CD14-positive monocyte (primary cell): ENCODE results near the gene RNU6-9. TPM values are rescaled to one million over a fixed set of nuclear protein-coding genes. Genes with fewer than 3 reads are reported as not detected.
A peak's percentile ranks its signal among the peaks of the same experiment; 100 is the strongest.

Experiments
- DNase-seq, 3 donors: peaks; one replicate each; pipeline ENCODE4 v3.0.0-alpha.2; 2011 to 2022
- H2AFZ ChIP-seq: 2 replicates; pipeline ENCODE4 v1.6.0; 2012; ENCODE audit warnings: mild to moderate bottlenecking, low read depth, low read length, inconsistent platforms; ENCODE audit not compliant: insufficient read depth, poor library complexity, severe bottlenecking
- H3K27ac ChIP-seq, 2 donors: 1 replicate in 1 of 2; 2 replicates in 1 of 2; pipeline ENCODE4 v1.5.1; 2012 to 2013; ENCODE audit warnings: low read length in 2 of 2, control low read depth in 1 of 2, inconsistent platforms in 1 of 2, low read depth in 1 of 2, mild to moderate bottlenecking in 1 of 2
- H3K27me3 ChIP-seq, 2 donors: one replicate each; pipeline versions ENCODE4 v1.6.0 to v1.6.1; 2011 to 2013; ENCODE audit warnings: low read length in 2 of 2; ENCODE audit not compliant: control insufficient read depth in 2 of 2, insufficient read depth in 2 of 2
- H3K36me3 ChIP-seq, 2 donors: replicated peaks in 1 of 2; 1 replicate in 1 of 2; 2 replicates in 1 of 2; pipeline versions ENCODE4 v1.5.1 to v1.6.1; 2012 to 2013; ENCODE audit warnings: low read length in 2 of 2, control low read depth in 1 of 2, inconsistent platforms in 1 of 2, mild to moderate bottlenecking in 1 of 2; ENCODE audit not compliant: insufficient read depth in 2 of 2, control insufficient read depth in 1 of 2
- H3K4me1 ChIP-seq, 2 donors: 1 replicate in 1 of 2; 2 replicates in 1 of 2; pipeline versions ENCODE4 v1.5.1 to v1.6.1; 2012 to 2013; ENCODE audit warnings: low read length in 2 of 2, control low read depth in 1 of 2, inconsistent platforms in 1 of 2, mild to moderate bottlenecking in 1 of 2, moderate library complexity in 1 of 2; ENCODE audit not compliant: insufficient read depth in 2 of 2, control insufficient read depth in 1 of 2
- H3K4me2 ChIP-seq: replicated peaks from 2 replicates; pipeline ENCODE3; 2012; ENCODE audit warnings: low read length, moderate library complexity, mild to moderate bottlenecking; ENCODE audit not compliant: poor library complexity, severe bottlenecking; ENCODE audit errors: extremely low read depth
- H3K4me3 ChIP-seq, 3 experiments: fragments of 200-600 bp in 1 of 3; sonication (generic) in 1 of 3; replicated peaks in 1 of 3; 1 replicate in 2 of 3; 2 replicates in 1 of 3; pipeline ENCODE4 v1.5.1; 2011 to 2013; ENCODE audit warnings: low read length in 3 of 3, mild to moderate bottlenecking in 3 of 3, control low read depth in 2 of 3, low read depth in 2 of 3, inconsistent platforms in 1 of 3, moderate library complexity in 1 of 3
- H3K79me2 ChIP-seq: 2 replicates; pipeline ENCODE4 v1.6.0; 2012; ENCODE audit warnings: mild to moderate bottlenecking, control low read depth, inconsistent platforms, low read length, moderate library complexity; ENCODE audit not compliant: insufficient read depth
- H3K9ac ChIP-seq: 2 replicates; pipeline ENCODE4 v1.6.0; 2017; ENCODE audit warnings: low read length, mild to moderate bottlenecking; ENCODE audit not compliant: insufficient read depth, poor library complexity, severe bottlenecking
- H3K9me3 ChIP-seq, 2 donors: replicated peaks in 1 of 2; 1 replicate in 1 of 2; 2 replicates in 1 of 2; pipeline versions ENCODE4 v1.5.1 to v1.6.1; 2012 to 2013; ENCODE audit warnings: low read length in 2 of 2, control low read depth in 1 of 2; ENCODE audit not compliant: control insufficient read depth in 1 of 2, insufficient read depth in 1 of 2
- H4K20me1 ChIP-seq: 2 replicates; pipeline ENCODE4 v1.6.0; 2012; ENCODE audit warnings: mild to moderate bottlenecking, low read length, control low read depth, moderate library complexity; ENCODE audit not compliant: insufficient read depth
- H3K27ac Mint-ChIP-seq, 7 donors: one replicate each; pipeline ENCODE4 v1.8.0; 2020; ENCODE audit warnings: mild to moderate bottlenecking in 7 of 7, mixed read lengths in 7 of 7, moderate library complexity in 6 of 7, inconsistent platforms in 2 of 7
- H3K27me3 Mint-ChIP-seq, 3 donors: one replicate each; pipeline ENCODE4 v1.8.0; 2021 to 2022; ENCODE audit warnings: low read depth in 3 of 3, mild to moderate bottlenecking in 3 of 3, mixed read lengths in 3 of 3, moderate library complexity in 3 of 3, inconsistent platforms in 1 of 3
- H3K36me3 Mint-ChIP-seq, 2 donors: one replicate each; pipeline ENCODE4 v1.8.0; 2020; ENCODE audit warnings: mixed read lengths in 2 of 2, inconsistent platforms in 1 of 2, mild to moderate bottlenecking in 1 of 2
- H3K4me1 Mint-ChIP-seq: one replicate; pipeline ENCODE4 v1.8.0; 2020; ENCODE audit warnings: mild to moderate bottlenecking, mixed read lengths
- H3K4me3 Mint-ChIP-seq, 2 donors: one replicate each; pipeline ENCODE4 v1.8.0; 2020; ENCODE audit warnings: mild to moderate bottlenecking in 2 of 2, mixed read lengths in 2 of 2, moderate library complexity in 1 of 2
- H3K9me3 Mint-ChIP-seq, 7 donors: one replicate each; pipeline ENCODE4 v1.8.0; 2020 to 2022; ENCODE audit warnings: mixed read lengths in 7 of 7, mild to moderate bottlenecking in 6 of 7, moderate library complexity in 6 of 7, inconsistent platforms in 2 of 7
- CTCF ChIP-seq: fragments of 200-600 bp; IDR thresholded peaks from one replicate; pipeline ENCODE4 v1.8.0; 2022; ENCODE audit warnings: antibody characterized with exemption, mild to moderate bottlenecking
- WGBS: methylation state at CpG from one replicate; pipeline ENCODE4 v1.1.5; 2013; ENCODE audit warnings: missing lambda C conversion rate; ENCODE audit not compliant: insufficient coverage; 5-methylcytosine and 5-hydroxymethylcytosine counted together
- intact Hi-C, 2 donors: fragments of 100-400 bp; cut with micrococcal nuclease; formaldehyde crosslinking; loops; one replicate each; pipeline versions ENCODE4 v1.15.0 to v1.15.1; 2023
- polyA plus RNA-seq, 3 donors: library from polyadenylated mRNA; depleted of rRNA in 1 of 3; unstranded in 2 of 3; stranded (reverse) in 1 of 3; fragments of 300-500 nt in 2 of 3; fragments of >200 nt in 1 of 3; fragmentation: Illumina TruSeq in 2 of 3; gene quantifications; 1 replicate in 2 of 3; 2 replicates in 1 of 3; pipeline ENCODE4 v1.2.3, GENCODE V29; 2012 to 2021

The RNU6-9 gene
- polyA plus RNA-seq, 3 donors = not detected

- H3K9ac ChIP-seq = no peak overlapping the region
- no peak for TF ChIP-seq CTCF
- no peak overlapping the region for H2AFZ ChIP-seq
- WGBS = 5% methylated on average over 4 of the region's 11 CpGs
- H3K9me3 ChIP-seq = no peaks in the 10 kb centered on the region
- H3K4me2 ChIP-seq = peak overlapping the region; percentile 88
- Mint-ChIP-seq H3K9me3 (peaks cover 0 to 9% (median 3%) of the 10 kb centered on the region in 7 donors), H3K27ac (peak overlapping the region in 1 of 7 donors; percentile 58), H3K27me3 (peaks cover 48 to 66% (median 54%) of the 10 kb centered on the region in 3 donors), H3K4me1 (peaks cover 67% of the 10 kb centered on the region), H3K4me3 (peak overlapping the region; percentile 56 to 80), H3K36me3 (peaks cover 0 to 5% of the 10 kb centered on the region in 2 donors)
- no peak overlapping the region for H3K27ac ChIP-seq
- H4K20me1 ChIP-seq = peaks cover 5% of the 10 kb centered on the region
- peaks cover 41% of the 10 kb centered on the region for H3K79me2 ChIP-seq
- H3K4me3 ChIP-seq = peak overlapping the region in 1 of 3 experiments; percentile 30
- H3K36me3 ChIP-seq = no peaks in the 10 kb centered on the region
- H3K4me1 ChIP-seq = peaks cover 48 to 68% of the 10 kb centered on the region in 2 donors
- intact Hi-C loops = no loop called here
- no peak for DNase-seq
- H3K27me3 ChIP-seq = peaks cover 0 to 31% of the 10 kb centered on the region in 2 donors
These were observed 48.7 kb upstream of the RNU6-9 start for GRCh38 chr19:844546-844971.

GRCh38 chr19:845707-846521 lies 47.4 kb upstream of the RNU6-9 start:
- no peak for DNase-seq
- Mint-ChIP-seq H3K9me3 (peaks cover 0 to 9% (median 3%) of the 10 kb centered on the region in 7 donors), H3K4me1 (peaks cover 68% of the 10 kb centered on the region), H3K27ac (no peak overlapping the region), H3K27me3 (peaks cover 51 to 64% (median 52%) of the 10 kb centered on the region in 3 donors), H3K4me3 (peak overlapping the region in 1 of 2 donors; percentile 67), H3K36me3 (peaks cover 0 to 5% of the 10 kb centered on the region in 2 donors)
- Histone ChIP-seq H4K20me1 (peaks cover 3% of the 10 kb centered on the region), H3K9ac (no peak overlapping the region), H3K79me2 (peaks cover 34% of the 10 kb centered on the region), H3K4me1 (peaks cover 43 to 63% of the 10 kb centered on the region in 2 donors), H3K27me3 (peaks cover 0 to 34% of the 10 kb centered on the region in 2 donors), H3K36me3 (no peaks in the 10 kb centered on the region), H2AFZ (no peak overlapping the region), H3K4me3 (no peak overlapping the region), H3K27ac (no peak overlapping the region), H3K4me2 (no peak overlapping the region), H3K9me3 (no peaks in the 10 kb centered on the region)
- WGBS = 59% methylated on average over 36 of the region's 37 CpGs
- intact Hi-C loops = no loop called here
- TF ChIP-seq CTCF = no peak
